GM21367 (cell line): ENCODE results near the gene TRNP1.

Experiments used
- ATAC-seq: cut with Tn5 transposase; IDR thresholded peaks from one replicate; pipeline ENCODE4 v1.9.1; 2021; ENCODE audit not compliant: unreplicated experiment

Gene TRNP1

DNA sequence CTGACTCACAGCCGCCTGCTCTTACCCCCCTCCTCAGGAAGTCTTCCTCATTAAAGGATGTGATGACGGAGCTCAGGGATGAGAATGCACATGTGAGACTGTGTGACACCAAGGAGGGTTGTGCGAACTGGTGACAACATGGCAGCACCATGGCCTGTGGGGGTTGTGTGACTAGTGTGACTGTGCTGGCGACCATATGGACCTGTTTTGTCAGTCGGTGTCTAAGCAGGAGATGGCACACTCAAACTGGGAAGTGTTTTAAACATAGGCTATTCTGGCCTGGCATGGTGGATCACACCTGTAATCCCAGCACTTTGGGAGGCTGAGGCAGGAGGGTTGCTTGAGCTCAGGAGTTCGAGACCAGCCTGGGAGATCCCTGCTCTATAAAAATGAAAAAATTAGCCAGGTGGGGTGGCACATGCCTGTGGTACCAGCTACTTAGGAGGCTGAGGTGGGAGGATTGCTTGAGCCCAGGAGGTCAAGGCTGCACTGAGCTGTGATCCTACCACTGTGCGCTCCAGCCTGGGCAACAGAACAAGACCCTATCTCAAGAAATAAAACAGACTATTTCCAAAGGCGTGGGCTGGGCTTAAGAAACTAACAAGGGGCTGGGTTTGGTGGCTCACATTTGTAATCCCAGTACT is 7.4 kb downstream of the TRNP1 start:
- ATAC-seq, result no peak

DNA sequence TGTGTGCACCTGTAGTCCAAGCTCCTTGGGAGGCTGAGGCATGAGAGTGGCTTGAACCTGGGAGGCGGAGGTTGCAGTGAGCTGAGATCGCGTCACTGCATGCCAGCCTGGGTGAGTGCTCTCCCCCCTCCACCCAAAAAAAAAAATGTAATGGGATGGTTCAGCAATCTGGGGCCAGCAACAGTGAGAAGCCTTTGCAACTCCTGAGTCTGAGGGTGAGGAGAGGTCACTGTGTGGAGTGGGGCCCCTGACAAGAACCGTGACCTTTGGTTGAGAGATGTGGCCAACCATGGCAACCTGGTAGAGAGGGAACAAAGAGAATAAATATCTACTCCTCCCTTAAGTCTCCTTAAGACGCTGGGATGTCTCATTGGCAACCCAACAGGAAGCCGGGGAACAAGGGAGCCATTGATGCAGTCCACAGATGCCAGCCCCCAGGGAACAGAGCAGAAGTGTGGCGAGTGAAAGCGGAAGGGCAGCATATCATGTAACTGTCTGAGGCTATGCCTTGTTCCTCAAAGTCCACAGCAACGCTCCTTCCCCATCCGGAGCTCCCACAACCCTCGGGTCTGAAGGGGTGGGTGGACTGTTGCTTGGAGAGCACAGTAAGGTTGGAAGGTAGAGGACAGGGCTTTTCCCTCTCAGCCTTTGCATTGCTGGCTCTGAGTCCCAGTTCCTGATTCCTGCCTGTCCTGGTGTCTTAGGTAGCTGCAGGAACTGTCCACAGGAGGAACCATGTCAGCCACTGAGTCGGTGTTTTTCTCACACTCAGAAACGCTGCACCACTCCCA is 8.3 kb downstream of the TRNP1 start:
- no peak for ATAC-seq

DNA sequence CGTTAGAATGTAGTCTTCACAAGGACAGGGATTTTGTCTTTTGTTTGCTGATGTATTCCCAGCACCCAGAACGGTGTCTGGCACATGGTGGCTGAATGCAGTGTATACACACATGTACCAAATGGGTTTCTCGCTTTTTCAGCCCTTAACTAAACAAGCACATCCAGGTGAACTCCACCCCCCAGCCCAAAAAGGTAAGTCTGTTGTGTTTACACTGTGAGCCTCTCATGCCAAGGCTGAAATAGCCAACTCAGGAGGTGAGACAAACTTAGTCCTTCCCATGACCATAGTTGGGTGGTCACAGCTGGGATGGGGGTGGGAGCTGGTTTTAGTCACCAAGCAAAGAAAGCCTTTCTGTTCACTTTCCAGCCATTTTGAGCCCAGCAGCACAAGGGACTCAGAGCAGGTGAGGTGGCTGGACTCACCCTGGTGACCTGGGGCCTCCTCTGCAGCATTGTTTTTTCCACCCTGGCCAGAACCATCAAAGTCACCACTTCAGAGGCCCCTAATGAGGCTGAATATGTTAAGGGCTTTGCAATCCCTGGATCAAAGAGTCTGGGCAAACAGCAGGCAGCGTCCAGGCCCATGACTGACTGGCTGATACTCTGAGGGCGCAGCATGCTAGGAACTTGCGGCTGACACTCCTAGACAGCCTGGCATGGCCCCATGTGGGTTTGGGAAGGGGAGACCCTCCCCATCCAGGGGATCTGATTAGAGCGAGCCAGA is 10.4 kb downstream of the TRNP1 start:
- no peak for ATAC-seq

DNA sequence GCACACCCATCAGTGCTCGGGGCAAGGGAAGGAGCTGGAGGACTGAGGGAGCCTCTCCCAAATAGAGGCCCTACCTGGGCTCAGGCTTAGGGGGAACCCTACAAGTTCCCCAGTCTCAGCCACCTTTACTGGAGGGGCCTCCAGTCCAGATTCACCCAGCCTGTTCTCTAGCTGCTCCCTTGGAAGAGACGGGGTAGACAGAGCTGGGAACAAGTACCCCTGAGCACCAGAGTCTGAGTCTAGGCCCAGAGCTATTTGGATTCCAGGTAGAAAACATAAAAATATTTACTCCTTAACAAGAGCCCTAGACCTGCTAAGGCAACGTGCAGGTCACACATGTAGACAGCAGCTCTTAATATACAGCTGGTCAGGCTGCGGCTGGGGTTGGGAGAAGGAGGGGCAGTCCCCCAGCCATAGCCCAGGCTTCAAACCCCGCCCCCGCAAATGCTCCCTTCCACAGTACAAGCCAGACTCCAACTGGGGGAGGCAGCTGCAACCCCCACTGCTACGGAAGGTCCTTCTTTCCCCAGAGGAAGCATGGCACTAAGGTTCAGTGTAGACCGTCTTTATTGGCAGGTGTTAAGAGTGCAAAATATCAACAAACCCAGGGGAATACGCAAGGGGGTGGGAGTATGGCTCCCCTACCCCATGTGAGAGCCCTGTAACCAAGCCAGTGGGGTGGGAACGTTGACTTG is 11.1 kb downstream of the TRNP1 start:
- no peak for ATAC-seq

DNA sequence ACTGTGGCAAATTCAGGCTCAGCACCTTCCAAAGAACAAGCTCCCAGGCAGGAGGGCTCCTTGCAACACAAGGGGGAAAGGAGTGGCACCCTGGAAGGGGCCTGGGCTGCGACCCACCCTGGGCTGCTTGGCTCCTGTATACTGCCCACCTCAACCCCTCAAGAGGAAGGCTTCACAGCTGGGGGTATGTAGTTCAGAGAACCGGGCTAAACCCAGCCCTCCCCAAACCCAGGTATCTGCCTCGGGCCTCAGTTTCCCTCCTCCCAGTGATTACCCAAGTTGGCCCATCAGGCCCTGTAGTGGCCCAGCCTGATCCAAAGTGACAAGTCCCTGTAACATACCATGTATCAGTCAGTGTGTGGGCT is 11.7 kb downstream of the TRNP1 start:
- no peak for ATAC-seq

DNA sequence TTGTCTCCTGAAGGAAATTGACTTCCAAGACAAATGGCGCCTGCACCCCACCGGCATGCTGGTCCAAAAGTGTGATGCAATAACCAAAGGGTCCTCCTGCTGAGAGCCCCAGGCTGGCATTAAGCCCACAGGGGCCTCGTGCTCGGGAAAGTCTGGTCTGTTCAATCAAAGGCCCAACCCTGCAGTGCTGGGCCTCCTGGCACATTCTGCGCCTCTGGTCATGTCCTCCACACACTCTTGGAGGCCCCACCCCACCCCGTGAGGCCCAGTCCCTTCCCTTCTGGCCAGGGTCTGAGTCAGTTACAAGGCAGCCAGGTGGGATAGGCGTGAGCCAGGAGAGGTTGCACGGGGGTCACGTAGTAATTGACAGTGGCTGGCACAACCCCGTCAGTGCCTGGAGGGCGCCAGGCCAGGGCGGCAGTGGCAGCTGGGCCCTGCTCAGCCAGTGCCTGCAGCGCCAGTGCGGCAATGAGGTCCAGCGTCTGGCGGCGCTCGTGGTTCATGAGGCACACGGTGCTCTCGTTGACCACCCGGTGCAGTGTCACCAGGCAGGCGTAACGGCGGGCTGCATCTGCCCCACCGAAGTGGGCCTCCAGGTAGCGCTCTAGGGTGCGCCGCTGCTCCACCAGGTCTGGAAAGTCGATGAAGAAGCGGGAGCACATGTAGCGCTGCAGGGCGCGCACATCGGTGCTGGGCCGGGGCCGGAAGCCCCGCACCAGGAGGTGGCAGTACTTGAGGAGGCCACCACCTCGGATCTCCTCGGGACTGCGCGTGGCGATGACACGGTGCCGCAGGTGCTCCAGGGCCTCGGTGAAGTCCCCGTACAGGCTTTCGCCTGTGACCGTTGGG is 12.4 kb downstream of the TRNP1 start:
- no peak for ATAC-seq

DNA sequence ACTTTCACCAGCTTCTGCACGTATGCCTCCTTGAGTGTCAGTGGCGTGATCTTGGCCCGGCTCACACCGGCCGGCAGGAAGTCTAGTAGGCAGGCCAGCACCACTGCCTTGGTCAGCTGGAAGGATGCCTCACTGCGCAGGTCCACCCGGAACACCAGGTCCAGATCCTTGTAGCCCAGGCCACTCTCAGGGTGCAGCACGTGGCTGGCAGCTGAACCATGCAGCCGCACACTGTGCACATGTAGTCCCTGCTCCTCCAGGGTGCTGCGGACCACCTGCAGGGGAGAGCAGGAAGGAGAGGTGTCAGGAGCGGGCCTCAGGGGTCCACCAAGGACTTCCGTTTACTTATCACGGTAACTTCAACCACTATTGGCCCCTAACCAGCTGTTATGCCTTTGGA is 13.2 kb downstream of the TRNP1 start:
- no peak for ATAC-seq

DNA sequence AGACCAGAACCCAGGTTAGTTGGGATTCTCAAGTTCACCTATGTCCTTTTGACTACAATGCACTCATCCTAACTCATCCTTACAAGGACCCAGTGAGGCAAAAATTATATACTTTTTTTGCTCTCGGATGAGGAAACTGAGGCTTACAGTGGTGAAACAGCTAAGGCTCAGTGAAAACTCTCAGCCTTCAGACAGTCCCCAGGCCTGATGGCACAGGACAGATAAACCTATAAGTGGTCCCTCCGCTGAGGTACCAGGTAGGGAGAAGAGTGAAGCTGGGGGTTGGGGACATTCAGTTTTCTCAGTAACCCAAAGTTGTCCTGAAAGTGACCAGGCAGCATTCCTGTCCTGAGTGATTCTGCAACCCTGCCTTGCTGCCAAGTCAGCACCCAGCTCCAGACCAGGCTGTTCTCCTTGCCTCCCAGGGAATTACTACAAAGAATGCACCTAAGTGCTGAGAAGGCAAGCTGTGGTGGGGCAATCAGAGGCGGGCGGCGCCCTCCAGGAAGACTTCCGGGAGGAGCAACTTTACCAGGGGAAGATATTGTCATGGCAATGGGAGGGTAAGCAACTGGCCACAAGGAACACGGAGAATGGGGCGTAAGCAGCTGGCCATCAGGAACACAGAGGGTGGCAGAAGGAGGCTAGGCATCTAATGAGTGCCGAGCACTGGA is 14.6 kb downstream of the TRNP1 start:
- no peak for ATAC-seq

DNA sequence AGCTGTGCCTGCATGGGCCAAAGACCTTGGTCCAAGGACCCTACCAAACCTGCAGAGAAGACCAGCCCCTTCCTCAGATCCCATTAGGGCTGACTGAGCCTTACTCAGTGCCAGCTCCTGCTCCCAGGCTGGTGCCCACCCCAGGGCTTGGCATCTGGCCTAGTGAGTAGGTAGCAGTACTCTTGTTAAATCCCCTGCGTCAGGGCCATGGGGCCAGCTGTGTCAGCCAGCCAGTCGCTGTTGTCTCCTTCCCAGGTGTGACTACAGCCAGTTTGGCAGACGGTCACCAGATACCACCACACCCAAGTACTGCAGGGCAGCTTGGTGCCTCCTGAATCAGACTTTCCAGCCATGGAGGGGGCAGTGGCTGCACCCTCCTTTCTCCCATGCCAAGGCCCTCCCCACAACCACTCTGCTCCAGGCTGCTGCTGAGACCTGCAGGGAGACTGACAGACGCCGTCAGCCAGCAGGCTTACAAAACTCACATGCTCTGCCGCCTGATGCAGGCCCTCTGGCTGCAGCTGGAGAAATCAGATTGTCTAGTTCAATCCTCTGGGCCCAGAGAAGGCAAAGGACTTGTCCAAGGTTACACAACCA is 16.2 kb downstream of the TRNP1 start:
- ATAC-seq, result no peak

DNA sequence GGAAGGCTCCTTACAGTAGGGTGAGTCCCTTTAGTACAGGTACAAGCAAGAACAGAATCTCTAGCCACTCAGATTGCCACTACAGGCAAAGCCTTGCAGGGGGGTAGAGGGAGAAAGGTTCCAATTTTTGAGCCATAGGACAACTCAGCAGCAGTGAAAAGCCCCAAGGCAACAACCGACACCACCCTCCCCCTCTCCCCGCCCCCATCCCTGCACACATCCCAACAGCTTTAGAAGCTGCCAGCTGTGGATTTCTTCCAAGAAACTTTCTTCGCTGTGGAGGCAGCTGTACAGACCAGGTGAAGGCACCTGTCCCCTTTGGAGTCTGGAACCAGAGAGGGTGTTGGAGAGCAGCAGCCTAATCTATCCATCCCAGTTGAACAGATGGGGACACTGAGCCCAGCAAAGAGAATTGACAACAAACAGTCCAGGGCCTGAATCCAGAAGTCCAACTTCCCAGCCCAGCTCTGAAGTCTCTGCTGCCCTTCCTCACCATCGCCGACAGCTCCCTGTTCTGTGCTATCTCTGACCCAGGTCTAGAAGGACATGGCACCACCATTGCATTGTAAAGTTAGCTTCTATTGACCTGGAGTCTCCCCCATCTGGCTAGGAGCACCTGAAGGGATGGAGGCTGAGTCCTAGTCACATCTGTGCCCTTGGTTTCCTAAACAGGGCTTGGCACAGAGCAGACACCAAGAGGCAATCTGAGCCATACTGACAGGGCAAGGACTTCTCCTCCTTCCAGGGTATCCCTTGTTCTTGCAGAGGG is 16.9 kb downstream of the TRNP1 start:
- ATAC-seq, result no peak

DNA sequence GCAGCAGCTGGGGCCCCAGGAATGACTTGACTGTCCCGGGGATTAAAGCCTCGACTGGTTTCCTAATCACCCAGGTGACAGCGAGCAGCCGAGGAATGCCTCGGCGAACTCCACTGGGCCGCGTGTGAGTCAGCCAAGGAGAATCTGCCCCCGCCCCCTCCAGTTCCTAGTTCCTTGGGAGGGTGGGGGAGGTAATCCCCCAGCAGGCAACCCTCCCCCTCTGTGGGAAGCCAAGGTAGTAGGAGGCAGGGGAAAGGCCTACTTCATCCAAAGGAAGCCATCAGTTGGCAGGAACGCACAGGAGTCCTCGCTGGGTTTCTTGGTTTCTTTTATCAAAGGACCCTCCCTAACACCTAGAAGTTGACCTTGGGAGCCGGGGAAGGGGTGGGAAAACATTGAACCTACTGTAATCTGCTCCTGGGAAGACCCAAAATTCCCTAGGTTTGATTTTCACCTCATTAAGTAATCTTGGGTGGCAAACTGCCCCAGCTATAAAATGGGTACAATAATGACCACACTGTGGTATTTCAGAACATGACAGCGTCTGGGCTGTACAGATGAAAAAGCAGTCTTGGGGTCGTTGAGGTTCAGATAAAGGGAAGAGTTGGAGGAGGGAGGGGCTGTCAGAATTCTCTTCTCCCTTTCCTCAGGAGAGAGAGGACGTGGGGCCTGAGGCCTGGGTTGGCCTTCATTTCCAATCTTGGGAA is 17.7 kb downstream of the TRNP1 start:
- ATAC-seq, result no peak

DNA sequence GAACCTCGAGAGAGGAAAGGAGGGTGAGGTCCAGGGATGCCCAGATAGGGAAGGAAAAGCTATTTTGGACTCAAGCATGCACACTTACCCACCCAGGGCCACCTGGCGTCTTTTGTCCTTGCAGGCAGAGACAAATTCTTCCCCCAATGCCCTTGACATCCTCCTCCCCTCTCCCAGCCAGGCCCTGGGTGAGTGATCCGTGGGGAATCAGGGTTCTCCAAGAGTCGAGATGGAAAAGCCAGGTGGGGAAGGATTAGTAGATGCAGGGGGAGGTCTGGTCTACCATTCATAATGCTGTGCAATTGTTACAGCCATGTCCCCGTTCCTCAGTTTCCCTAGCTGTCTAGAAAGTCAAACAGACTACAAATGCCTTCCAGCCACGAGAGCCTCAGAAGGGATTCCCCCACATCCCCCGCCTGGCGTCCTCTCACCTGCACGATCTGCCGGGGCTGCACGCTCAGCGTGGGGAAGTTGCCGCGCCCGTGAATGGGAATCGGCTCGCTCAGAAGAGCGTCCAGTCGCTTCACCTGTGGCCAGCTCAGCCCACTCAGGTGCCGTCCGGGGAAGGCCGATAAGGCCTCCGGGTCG is 18.6 kb downstream of the TRNP1 start:
- no peak for ATAC-seq

DNA sequence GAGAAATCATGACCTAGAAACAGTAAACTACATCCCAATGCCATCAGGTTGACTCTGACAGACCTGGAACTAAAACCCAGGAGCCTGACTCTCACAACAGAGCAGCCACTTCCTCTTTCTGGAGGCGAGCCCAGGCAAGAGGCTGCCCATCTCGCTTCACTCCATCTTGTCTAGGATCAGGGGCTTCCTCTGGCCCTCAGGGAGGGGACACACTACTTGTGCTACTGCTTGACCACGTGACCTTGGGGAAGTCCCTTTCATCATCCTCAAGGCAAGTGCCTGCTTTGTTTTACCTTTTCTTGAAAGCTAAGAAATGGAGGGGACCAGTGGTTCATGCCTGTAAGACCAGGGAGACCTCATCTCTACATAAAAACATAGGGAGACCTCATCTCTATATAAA is 21.8 kb downstream of the TRNP1 start:
- ATAC-seq, result no peak

DNA sequence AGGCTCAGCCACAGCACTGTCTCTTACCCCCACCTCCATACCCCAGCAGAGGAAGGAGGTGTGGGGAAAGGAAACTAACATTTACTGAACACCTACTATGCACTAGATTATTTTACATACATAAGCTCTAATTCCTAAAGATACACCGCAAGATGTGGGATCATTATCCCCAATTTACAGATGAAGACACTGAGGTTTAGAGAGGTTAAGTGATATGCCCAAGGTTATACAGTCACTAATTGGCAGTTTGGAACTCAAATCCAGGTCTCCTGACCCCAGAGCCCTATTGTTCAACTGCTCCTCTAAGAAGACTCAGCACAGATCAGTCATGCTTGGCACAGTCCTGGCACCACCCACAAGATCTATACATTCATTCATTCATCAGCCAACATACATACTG is 22.9 kb downstream of the TRNP1 start:
- no peak for ATAC-seq

DNA sequence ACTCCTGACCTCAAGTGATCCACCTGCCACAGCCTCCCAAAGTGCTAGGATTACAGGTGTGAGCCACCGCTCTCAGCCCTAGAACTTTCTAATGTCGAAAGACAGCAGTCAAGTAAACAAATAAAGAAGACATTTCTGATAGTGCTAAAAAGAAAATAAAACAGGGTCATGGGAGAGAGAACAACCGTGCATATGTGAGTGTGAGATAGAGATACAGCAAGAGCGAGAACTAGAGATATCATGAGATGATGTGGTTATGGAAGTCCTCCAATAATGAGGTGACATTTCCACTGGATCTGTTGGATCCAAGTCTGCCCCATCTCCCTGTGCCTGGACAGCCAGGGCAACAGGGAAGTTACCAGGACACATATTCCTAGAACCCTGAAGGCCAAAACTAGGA is 23.7 kb downstream of the TRNP1 start:
- ATAC-seq, result no peak

DNA sequence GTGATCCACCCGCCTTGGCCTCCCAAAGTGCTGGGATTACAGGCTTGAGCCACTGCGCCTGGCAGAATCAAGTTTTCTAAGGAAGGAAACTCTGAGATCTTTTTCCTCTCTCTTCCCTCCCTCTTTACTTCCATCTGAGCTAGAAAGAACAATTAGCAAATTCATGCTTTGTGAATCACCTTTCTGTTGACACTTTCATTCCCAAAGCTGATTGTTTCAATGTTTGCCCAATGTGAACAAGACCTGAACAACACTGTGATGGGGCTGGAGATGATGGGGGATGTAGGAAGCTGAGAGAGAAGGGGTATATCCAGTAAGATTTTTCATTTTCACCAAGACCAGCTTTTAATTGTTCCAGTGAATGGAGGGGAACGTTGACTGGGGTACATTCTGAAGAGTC is 24.8 kb downstream of the TRNP1 start:
- ATAC-seq, result no peak

DNA sequence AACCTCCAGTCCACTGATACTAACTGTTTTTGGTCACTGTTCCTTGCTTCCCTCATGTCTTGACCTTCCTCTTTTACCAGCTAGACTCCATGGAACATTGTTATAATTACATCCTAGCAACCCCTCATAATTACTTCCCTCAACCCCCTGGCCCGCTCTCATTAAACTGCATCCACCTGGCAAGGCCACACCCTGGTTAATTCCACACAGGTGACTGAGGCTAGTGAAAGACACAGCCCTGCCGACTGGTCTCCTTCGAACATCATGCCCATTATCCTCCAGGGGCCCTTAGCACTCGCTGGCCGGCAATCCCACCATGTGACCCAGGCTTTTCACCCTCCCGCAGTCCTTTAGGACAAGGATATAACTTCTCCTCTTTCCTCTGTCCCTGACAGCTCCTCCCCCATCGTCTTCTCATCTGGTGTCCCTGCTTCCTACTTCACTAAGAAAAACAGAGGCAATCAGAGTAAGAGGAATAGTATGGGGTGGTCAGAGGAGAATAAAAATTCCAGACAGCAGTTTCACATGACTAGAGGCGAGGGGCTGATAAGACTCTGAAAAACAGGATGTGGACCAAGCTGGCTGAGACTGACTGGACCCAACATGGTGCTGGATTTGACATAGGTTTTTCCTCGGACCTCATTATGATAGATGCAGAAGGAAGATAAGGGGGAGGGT is 28.0 kb downstream of the TRNP1 start:
- no peak for ATAC-seq
